ENCODE measurements around the gene UIMC1. TPM values are rescaled to one million over a fixed set of nuclear protein-coding genes. Genes with fewer than 3 reads are reported as not detected.

The UIMC1 gene
- total RNA-seq, 1 donor from 2014 or later: 39.1 TPM

DNA sequence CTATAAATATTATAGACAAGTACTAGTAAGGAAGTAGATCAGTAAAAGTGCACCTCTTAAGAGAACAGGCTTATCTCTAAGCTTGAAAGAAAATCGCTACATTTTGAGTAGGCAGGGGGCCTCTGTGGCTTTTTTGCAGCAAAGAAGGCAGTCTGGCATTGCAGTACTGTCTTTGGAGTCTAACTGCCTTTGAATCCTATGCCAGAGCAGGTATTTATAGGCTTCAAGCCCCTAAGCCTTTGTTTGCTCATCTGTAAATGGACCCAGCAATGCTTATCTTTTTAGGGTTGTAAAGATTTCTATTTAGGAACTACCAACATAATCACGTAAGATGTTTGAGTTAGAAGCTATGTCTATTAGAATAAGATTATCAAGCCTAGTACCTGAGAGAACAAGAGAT, 83.8 kb downstream of the UIMC1 start:
- Mint-ChIP-seq H3K4me3 (no peak overlapping the region), H3K9me3 (no peaks in the 10 kb centered on the region), H3K27me3 (no peaks in the 10 kb centered on the region), H3K27ac (no peak overlapping the region), H3K4me1 (ENCODE audit: unreplicated experiment) (peaks cover 5% of the 10 kb centered on the region), H3K36me3 (peaks cover 18% of the 10 kb centered on the region)
- TF ChIP-seq, protein P1, sequence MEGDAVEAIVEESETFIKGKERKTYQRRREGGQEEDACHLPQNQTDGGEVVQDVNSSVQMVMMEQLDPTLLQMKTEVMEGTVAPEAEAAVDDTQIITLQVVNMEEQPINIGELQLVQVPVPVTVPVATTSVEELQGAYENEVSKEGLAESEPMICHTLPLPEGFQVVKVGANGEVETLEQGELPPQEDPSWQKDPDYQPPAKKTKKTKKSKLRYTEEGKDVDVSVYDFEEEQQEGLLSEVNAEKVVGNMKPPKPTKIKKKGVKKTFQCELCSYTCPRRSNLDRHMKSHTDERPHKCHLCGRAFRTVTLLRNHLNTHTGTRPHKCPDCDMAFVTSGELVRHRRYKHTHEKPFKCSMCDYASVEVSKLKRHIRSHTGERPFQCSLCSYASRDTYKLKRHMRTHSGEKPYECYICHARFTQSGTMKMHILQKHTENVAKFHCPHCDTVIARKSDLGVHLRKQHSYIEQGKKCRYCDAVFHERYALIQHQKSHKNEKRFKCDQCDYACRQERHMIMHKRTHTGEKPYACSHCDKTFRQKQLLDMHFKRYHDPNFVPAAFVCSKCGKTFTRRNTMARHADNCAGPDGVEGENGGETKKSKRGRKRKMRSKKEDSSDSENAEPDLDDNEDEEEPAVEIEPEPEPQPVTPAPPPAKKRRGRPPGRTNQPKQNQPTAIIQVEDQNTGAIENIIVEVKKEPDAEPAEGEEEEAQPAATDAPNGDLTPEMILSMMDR (conservative IDR thresholded peaks at IDR 0.05): no peak
- no peak for DNase-seq (ENCODE audit: extremely low spot score, unreplicated experiment)

DNA sequence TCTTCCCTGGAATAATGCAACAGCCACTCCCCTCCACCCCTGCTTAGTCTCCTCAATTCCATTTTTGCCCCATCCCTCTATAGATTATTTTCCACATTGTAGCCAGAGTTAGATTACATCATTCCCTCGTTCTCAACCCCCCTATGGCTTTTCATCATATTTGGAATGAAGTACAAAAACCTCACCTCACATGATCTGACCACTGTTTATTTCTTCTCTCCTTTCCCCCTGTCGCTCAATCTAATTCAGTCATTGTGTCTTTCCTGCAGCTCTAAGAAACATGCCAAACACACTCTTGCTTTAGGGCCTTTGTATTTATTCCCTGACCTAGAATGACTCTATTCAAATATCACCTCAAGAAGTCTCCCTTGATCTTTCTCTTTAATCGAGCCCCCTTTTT, 84.9 kb downstream of the UIMC1 start:
- TF ChIP-seq, protein P1 (conservative IDR thresholded peaks at IDR 0.05): no peak
- Mint-ChIP-seq H3K36me3 (peaks cover 18% of the 10 kb centered on the region), H3K4me3 (no peak overlapping the region), H3K9me3 (no peaks in the 10 kb centered on the region), H3K27ac (no peak overlapping the region), H3K4me1 (ENCODE audit: unreplicated experiment) (peaks cover 5% of the 10 kb centered on the region), H3K27me3 (no peaks in the 10 kb centered on the region)
- no peak for DNase-seq (ENCODE audit: extremely low spot score, unreplicated experiment)

DNA sequence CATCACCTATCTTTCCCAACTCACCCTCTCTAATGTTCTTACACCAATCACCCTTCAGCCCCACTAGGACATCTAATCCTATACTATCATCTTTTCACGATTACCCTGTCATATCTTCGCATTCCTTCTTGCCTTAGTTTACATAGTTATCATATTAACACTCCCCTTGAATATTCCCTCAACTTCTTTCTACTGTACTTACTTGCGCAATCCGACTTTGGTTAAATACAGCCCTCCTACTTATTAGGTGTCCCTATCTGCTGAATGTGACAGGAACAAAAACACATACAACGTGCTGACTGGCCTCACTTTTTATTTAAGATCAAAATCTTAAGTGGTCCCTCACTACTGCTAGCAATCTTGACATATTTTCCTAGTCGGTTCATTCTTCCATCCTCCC, 88.0 kb downstream of the UIMC1 start:
- TF ChIP-seq, protein P1 (conservative IDR thresholded peaks at IDR 0.05): no peak
- H3K36me3 Mint-ChIP-seq: peaks cover 15% of the 10 kb centered on the region
- H3K4me3 Mint-ChIP-seq: no peak overlapping the region
- no peak overlapping the region for H3K27ac Mint-ChIP-seq
- H3K4me1 Mint-ChIP-seq (ENCODE audit: unreplicated experiment): peaks cover 5% of the 10 kb centered on the region
- no peak for DNase-seq (ENCODE audit: extremely low spot score, unreplicated experiment)
- H3K27me3 Mint-ChIP-seq: no peaks in the 10 kb centered on the region
- H3K9me3 Mint-ChIP-seq: no peaks in the 10 kb centered on the region

DNA sequence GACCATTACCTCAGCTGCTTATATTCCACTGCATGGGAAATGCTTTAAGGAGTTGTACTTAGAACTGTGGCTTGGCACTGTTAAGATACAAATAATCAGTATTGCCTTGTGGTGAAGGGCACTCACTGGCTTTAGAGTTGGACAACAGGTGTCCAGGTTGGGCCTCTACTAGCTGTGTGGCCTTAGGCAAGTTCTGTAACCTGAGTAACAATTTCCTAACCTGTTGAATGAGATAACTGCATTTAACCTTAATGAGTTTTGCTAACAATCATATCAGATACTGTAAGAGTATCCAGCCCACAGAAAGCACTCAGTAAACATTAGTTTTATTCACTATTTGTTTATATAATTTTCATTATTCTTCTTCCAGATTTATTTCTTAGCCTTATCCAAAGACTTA, 90.2 kb downstream of the UIMC1 start:
- Mint-ChIP-seq H3K9me3 (no peaks in the 10 kb centered on the region), H3K4me3 (no peak overlapping the region), H3K4me1 (ENCODE audit: unreplicated experiment) (no peaks in the 10 kb centered on the region), H3K27me3 (no peaks in the 10 kb centered on the region), H3K36me3 (peaks cover 21% of the 10 kb centered on the region), H3K27ac (no peak overlapping the region)
- TF ChIP-seq, protein P1 (conservative IDR thresholded peaks at IDR 0.05): no peak
- DNase-seq (ENCODE audit: extremely low spot score, unreplicated experiment): no peak

DNA sequence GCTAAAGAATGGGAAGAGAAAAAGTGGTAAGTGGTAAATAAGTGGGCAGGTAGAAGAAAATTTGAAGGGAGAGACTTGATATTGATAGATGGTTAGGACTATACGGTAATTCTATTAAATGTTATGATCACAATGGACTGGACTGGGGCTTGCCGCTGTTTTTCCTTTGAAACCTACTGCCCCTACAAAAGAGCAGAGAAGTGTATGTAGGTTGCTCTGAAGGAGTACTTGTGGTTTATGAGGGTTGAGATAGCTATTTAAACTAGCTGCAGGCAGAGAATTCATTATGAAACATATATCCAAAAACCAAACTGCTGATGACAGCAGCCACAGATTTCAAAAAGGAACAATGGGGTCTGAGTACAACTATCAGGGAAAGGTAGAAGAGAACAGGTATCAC, 90.7 kb downstream of the UIMC1 start:
- no peak overlapping the region for H3K4me3 Mint-ChIP-seq
- TF ChIP-seq, protein P1 (conservative IDR thresholded peaks at IDR 0.05): no peak
- H3K27me3 Mint-ChIP-seq: no peaks in the 10 kb centered on the region
- H3K9me3 Mint-ChIP-seq: no peaks in the 10 kb centered on the region
- H3K4me1 Mint-ChIP-seq (ENCODE audit: unreplicated experiment): no peaks in the 10 kb centered on the region
- H3K36me3 Mint-ChIP-seq: peaks cover 21% of the 10 kb centered on the region
- H3K27ac Mint-ChIP-seq: no peak overlapping the region
- no peak for DNase-seq (ENCODE audit: extremely low spot score, unreplicated experiment)

DNA sequence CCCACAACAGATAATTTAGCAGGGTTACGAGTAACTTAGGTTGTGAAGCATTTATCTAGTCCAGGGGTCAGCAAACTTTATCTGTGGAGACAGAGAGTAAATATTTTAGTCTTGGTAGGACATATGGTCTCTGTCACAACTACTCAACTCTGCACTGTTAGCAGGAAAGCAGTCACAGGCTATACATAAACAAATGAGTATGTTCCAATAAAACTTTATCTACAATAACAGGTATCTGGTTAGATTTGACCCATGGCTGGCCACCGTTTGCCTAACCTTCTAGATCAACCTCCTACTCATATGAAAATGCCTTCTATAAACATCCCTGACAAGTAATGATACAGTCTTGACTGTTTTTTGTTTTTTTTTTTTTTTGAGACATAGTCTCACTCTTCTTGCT, 94.5 kb downstream of the UIMC1 start:
- TF ChIP-seq, protein P1 (conservative IDR thresholded peaks at IDR 0.05): no peak
- peaks cover 5% of the 10 kb centered on the region for H3K4me1 Mint-ChIP-seq (ENCODE audit: unreplicated experiment)
- no peaks in the 10 kb centered on the region for H3K9me3 Mint-ChIP-seq
- no peaks in the 10 kb centered on the region for H3K27me3 Mint-ChIP-seq
- H3K4me3 Mint-ChIP-seq: no peak overlapping the region
- no peak for DNase-seq (ENCODE audit: extremely low spot score, unreplicated experiment)
- H3K27ac Mint-ChIP-seq: no peak overlapping the region
- H3K36me3 Mint-ChIP-seq: peaks cover 27% of the 10 kb centered on the region

Measured in type B pancreatic cell (in vitro differentiated cells).